Upper lobe of left lung (tissue), 4 donors: ENCODE measurements around the gene STK39.

Experiments used
- EP300 ChIP-seq, 4 donors: sonication (generic); formaldehyde crosslinking; IDR thresholded peaks; one replicate each; pipeline ENCODE4 v1.5.1; 2017; ENCODE audit warnings: antibody characterized with exemption in 4 of 4, control low read depth in 2 of 4
- POLR2A ChIP-seq, 4 donors: fragments of 450-650 bp; IDR thresholded peaks; one replicate each; pipeline ENCODE4 v1.5.1; 2016 to 2017; ENCODE audit warnings: antibody characterized with exemption in 4 of 4, mild to moderate bottlenecking in 2 of 4
- POLR2AphosphoS5 ChIP-seq, 2 donors: sonication (generic); formaldehyde crosslinking; IDR thresholded peaks; one replicate each; pipeline ENCODE4 v1.5.1; 2017; ENCODE audit warnings: antibody characterized with exemption in 2 of 2
- TF ChIP-seq, protein P1 (sequence below), 6 experiments: fragments of 450-650 bp in 4 of 6; fragments of 200-600 bp in 2 of 6; sonication (generic) in 2 of 6; IDR thresholded peaks; one replicate each; pipeline ENCODE4 v1.5.1; 2016 to 2019; ENCODE audit warnings: antibody characterized with exemption in 6 of 6

DNA sequence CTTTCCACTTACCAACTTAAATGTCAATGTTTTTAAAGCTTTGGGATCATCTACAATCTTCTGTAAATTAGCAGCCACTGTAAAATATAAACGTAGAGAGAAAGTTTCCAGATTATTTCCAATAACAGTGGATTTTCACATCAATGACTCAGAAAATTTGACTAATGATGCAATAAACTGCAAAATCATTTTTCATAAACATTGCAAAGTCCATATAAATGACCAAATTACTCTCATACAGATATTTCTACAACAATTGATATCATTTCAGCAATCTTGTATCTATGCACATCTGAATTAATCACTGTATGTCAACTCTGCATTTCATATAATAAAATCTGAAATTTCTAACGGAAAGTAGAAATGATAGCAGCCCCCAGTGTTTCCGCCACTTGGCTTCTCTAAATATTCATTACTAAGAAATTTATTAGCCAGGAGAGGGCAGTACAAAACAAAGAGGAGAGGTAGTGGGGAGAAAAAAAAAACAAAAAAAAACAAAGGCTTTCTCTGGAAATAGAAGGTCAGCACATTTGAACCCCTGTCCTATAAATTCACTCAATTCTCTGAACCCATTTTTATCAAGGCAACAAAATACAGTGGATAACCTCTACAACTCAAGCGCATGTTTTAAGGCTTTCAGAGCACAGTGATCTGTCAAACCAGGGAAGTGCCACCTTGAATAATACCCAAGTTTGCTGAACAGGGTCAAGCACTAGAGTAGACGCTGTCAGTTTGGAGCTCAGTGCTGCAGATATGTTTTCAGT is 282.6 kb downstream of the STK39 start:
- no peak for TF ChIP-seq POLR2A (IDR thresholded peaks at IDR 0.05)
- TF ChIP-seq, protein P1, sequence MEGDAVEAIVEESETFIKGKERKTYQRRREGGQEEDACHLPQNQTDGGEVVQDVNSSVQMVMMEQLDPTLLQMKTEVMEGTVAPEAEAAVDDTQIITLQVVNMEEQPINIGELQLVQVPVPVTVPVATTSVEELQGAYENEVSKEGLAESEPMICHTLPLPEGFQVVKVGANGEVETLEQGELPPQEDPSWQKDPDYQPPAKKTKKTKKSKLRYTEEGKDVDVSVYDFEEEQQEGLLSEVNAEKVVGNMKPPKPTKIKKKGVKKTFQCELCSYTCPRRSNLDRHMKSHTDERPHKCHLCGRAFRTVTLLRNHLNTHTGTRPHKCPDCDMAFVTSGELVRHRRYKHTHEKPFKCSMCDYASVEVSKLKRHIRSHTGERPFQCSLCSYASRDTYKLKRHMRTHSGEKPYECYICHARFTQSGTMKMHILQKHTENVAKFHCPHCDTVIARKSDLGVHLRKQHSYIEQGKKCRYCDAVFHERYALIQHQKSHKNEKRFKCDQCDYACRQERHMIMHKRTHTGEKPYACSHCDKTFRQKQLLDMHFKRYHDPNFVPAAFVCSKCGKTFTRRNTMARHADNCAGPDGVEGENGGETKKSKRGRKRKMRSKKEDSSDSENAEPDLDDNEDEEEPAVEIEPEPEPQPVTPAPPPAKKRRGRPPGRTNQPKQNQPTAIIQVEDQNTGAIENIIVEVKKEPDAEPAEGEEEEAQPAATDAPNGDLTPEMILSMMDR (IDR thresholded peaks at IDR 0.05) = no peak
- TF ChIP-seq POLR2AphosphoS5 (IDR thresholded peaks at IDR 0.05) = no peak
- TF ChIP-seq EP300 (IDR thresholded peaks at IDR 0.05) = no peak
